NCI-H2107 treated with DMSO at 0.1 percent for 48 hours (cell line): ENCODE results near the gene C4orf36.
A peak's percentile ranks its signal among the peaks of the same experiment; 100 is the strongest.
"Not testable (repeated sequence)": the region's sequence is repeated elsewhere in the genome, so short reads cannot be mapped to it uniquely, and the experiment has no call there.

Experiments
- DNase-seq: peaks from one replicate; lab custom pipeline; 2025; ENCODE audit not compliant: unreplicated experiment; lab: John Stamatoyannopoulos, UW

C4orf36 gene

GRCh38 chr4:86917212-86918039 is 25.2 kb upstream of the C4orf36 start:
- no peak for DNase-seq

- no peak for DNase-seq
Observed at GRCh38 chr4:86916392-86916791, 24.2 kb upstream of the C4orf36 start.

- no peak for DNase-seq
Observed at GRCh38 chr4:86910820-86911684, 18.8 kb upstream of the C4orf36 start.

DNA sequence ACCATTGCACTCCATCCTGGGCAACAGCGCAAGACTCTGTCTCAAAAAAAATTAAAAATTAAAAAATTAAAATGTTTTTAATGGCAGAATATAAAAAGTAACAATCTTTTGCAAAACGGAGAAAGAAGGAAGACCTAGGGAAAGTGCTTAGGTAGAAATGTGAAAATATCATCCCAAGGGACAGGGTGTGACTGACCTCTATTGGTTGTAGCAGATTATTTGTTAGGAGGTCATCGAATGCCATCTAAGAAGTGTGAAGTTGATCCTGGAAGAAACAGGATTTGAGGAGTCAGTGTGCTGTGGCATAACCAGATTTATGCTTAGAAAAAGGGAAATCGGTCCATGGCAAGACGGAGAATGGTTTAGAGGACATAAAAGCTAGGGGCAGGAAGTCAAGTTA is 18.1 kb upstream of the C4orf36 start:
- DNase-seq: no peak

DNA sequence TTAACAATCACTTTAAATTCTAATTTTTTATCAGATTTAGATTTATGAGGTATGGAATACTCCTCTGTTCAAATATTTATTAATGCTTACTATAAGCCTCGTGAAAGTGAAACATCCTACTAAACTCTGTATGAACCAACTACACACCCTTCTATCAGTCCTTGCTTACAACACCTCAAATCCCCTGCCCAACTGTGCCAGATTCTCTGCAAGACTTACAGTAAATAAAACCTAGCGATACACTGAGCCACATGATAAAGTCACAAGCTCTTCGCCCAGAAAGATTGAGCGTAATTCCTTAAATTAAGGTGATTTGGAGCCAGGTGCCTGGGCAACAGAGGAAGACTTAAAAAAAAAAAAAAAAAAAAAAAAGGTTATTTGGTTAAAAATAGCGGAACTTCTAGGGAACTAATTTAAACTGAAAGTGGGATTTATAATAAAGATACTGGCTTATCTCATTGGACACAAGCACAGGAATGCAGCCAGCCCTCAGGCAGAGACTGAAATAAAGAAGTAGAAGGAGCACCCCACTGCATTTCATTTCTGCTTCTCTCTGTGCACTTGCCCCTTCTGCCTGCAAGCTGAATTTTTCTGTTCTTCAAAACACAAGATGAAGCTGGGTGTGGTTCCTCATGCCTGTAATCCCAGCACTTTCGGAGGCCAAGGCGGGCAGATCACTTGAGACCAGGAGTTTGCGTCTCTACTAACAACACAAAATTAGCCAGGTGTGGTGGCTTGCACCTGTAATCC is 17.5 kb upstream of the C4orf36 start:
- DNase-seq: no peak

DNA sequence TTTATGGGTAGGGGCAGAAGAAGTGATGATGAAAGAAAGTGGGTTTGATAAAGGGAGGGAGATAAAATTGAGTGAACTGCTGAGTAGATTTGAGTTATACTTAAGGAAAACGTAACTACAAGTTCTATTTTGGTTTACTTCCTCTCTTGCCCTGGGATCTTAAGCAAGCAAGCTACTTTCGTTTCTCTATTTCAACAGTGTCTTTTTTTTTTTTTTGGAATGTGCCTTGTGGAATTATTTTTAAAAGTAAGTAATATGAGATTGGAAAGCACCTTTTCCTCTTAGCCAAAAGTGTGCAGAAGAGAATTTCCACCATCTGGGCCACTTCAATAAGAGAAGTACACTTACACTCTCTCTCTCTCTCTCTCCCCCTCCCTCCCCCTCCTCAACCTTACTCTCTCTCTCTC is 16.0 kb upstream of the C4orf36 start:
- DNase-seq: no peak

- no peak for DNase-seq
Observed at GRCh38 chr4:86901864-86902263, 9.6 kb upstream of the C4orf36 start.

DNA sequence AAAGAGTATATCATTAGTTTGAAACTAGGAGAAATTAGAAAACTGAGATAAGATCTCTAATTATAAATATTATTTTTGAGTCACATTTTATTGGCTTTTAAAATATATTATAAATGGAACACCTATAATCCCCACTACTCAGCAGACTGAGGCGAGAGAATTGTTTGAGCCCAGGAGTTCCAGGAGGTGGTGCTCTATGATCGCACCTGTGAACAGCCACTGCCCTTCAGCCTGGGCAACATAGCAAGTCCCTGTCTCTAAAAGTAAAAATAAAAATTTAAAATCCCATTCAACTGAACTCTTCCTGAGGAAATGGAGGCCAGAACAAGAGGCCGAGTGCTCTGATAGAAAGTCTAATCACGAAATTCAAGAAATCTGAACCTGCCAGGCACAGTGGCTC is 6.3 kb upstream of the C4orf36 start:
- DNase-seq: no peak

DNA sequence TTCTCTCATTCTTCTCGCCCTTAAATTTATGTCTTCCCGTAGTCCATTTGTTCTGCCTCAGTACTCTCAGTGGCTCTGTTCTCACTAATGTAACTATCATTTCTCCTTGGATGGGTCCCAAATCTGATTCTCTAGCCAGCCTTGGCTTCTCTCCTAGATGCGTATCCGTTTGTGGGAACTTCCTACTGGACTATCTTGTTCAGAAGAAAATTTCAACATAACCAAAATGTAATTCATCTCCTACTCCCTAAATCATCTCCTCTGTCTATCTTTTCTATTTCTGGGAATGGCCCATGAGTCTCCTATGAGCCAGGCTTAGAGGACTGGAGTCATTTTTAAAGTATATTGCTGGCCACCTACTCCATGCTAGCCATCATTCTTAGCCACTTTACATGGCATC is 4.4 kb upstream of the C4orf36 start:
- no peak for DNase-seq

GRCh38 chr4:86895692-86896488 is 3.7 kb upstream of the C4orf36 start:
- DNase-seq: peak; percentile 70

- DNase-seq: no peak
Observed at GRCh38 chr4:86894455-86894854, 2.2 kb upstream of the C4orf36 start.

DNA sequence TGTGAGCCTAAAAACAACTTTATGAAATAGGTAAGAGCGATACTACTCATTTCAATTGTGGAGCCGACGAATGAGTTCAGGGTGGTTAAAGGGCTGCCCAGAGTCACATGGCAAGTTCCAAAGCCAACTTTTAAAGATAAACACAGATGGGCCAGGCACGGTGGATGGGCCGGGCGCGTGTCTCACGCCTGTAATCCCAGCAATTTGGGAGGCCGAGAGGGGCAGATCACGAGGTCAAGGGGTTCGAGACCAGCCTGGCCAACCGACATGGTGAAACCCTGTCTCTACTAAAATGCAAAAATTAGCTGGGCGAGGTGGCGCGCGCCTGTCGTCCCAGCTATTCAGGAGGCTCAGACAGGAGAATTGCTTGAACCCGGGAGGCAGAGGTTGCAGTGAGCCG is 914 bp upstream of the C4orf36 start:
- DNase-seq: no peak

DNA sequence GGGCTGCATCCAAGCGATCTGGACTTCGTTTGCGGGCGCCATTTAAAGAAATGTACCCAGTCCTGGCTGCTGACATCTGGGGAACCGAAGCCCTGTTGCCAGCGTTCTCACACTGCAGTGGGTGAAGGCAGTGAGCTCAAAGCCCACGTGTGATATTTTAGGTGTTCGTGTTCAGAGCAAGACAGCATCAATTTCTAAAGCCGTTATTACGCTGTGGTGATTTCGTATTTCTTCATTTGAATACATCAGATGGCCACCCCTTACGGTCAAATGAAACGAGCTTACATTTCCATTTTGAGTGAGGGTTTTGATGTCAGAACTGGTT is 376 bp upstream of the C4orf36 start:
- DNase-seq: no peak

DNA sequence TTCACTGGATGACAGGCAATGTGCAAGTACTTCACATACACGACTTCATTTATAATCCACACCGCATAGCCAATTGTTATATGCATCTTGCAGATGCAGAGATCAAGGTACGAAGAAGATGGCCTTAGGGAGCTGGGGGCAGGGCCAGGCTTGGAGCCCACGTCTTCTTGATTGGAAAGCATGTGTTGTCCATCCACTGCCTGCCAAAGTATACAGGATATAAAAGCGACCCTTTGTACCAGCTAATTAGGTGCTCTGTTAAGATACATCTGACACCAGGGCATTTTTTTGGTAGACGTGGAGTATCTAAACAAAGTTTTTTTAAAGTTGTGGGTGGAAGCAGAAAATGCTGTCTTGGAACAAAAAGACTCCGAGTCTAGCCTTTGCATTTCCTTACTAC is 1.4 kb downstream of the C4orf36 start:
- no peak for DNase-seq

DNA sequence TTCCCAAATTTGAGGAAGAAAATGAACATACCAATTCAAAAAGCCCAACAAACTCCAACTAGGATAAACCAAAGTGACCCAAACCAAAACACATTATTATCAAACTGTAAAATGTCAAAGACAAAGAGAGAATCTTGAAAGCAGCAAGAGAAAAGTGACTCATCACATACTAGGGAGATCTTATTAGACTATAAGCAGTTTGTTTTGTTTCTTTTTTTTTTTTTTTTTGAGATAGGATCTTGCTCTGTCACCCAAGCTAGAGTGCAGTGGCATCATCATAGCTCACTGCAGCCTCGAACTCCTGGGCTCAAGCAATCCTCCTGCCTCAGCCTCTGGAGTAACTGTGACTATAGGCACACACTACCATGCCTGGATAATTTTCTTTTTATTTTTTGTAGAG is 12.6 kb downstream of the C4orf36 start:
- DNase-seq: no peak

DNA sequence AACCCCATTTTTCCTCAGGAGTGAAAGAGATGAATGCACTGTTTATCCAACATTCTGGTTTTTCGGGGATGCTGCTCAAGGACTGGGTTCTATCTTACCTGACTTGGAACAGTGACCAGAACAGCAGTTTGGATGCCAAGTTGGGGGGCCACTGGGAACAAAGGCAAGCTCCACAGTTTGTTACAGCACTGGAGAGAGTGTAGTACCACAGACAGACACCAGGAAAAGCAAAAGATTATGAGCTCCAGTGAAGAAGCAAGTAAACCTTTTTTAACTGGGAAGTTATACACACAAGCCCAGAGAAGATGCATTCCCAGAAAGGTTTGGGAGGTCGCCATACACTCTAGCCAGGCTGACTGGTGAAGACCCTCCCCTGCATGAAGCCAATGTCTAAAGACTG is 13.6 kb downstream of the C4orf36 start:
- DNase-seq: no peak

GRCh38 chr4:86876894-86877685 is 15.1 kb downstream of the C4orf36 start:
- no peak for DNase-seq

GRCh38 chr4:86875436-86875835 is 16.8 kb downstream of the C4orf36 start:
- DNase-seq: not testable (repeated sequence)

- DNase-seq: no peak
Observed at GRCh38 chr4:86872135-86872534, 20.1 kb downstream of the C4orf36 start.

GRCh38 chr4:86870442-86871069 is 21.7 kb downstream of the C4orf36 start:
- no peak for DNase-seq
